Natural killer cell treated with Interleukin-12 subunit alpha and Interleukin-12 subunit beta and Interleukin-15 and Interleukin-18, amount 100 ng/mL, for 72 hours (primary cell): ENCODE results near the gene MLLT10. TPM values are rescaled to one million over a fixed set of nuclear protein-coding genes. Genes with fewer than 3 reads are reported as not detected.

ENCODE experiments used
- ATAC-seq, 2 donors: fragments of 150-1000 bp; cut with Tn5 transposase in 1 of 2; sonication (Bioruptor Pico), chemical (Tn5 transposase) in 1 of 2; 2 replicates each; pipeline ENCODE4 v1.10.0; 2021
- DNase-seq: peaks from one replicate; pipeline ENCODE4 v3.0.0; 2022; ENCODE audit warnings: low spot score
- H3K27ac Mint-ChIP-seq, 2 donors: 1 replicate in 1 of 2; 2 replicates in 1 of 2; pipeline ENCODE4 v1.8.0; 2022; ENCODE audit warnings: mixed read lengths in 2 of 2, mild to moderate bottlenecking in 1 of 2, moderate library complexity in 1 of 2
- H3K27me3 Mint-ChIP-seq, 2 donors: 1 replicate in 1 of 2; 2 replicates in 1 of 2; pipeline ENCODE4 v1.8.0; 2022; ENCODE audit warnings: mixed read lengths in 2 of 2
- H3K36me3 Mint-ChIP-seq: one replicate; pipeline ENCODE4 v1.8.0; 2022; ENCODE audit warnings: mixed read lengths
- H3K4me1 Mint-ChIP-seq, 2 donors: 1 replicate in 1 of 2; 2 replicates in 1 of 2; pipeline ENCODE4 v1.8.0; 2022; ENCODE audit warnings: low read depth in 2 of 2, mixed read lengths in 2 of 2, mild to moderate bottlenecking in 1 of 2
- H3K4me3 Mint-ChIP-seq: one replicate; pipeline ENCODE4 v1.8.0; 2022; ENCODE audit warnings: mixed read lengths
- H3K9me3 Mint-ChIP-seq: 2 replicates; pipeline ENCODE4 v1.8.0; 2022; ENCODE audit warnings: mixed read lengths
- total RNA-seq, 2 donors: library from RNA; stranded (reverse); gene quantifications; one replicate each; pipeline ENCODE4 v1.2.3, GENCODE V29; 2022

MLLT10 gene
- total RNA-seq, 2 donors from 2014 or later, result 31.5 to 71.0 TPM

GRCh38 chr10:21688870-21689269 lies 154.8 kb downstream of the MLLT10 start:
- DNase-seq (no peak), ATAC-seq (no peak)
- Mint-ChIP-seq H3K4me1 (peaks cover 4% of the 10 kb centered on the region in 2 donors), H3K4me3 (no peak overlapping the region), H3K9me3 (no peaks in the 10 kb centered on the region), H3K27ac (no peak overlapping the region), H3K36me3 (peaks cover 7% of the 10 kb centered on the region), H3K27me3 (no peaks in the 10 kb centered on the region)

GRCh38 chr10:21689881-21690280 lies 155.8 kb downstream of the MLLT10 start:
- H3K4me1 Mint-ChIP-seq, result peaks cover 4% of the 10 kb centered on the region in 2 donors
- peaks cover 1% of the 10 kb centered on the region for H3K36me3 Mint-ChIP-seq
- H3K27ac Mint-ChIP-seq, result no peak overlapping the region
- no peaks in the 10 kb centered on the region for H3K27me3 Mint-ChIP-seq
- no peak overlapping the region for H3K4me3 Mint-ChIP-seq
- ATAC-seq (no peak), DNase-seq (no peak)
- H3K9me3 Mint-ChIP-seq, result no peaks in the 10 kb centered on the region

- no peaks in the 10 kb centered on the region for H3K27me3 Mint-ChIP-seq
- ATAC-seq (no peak), DNase-seq (no peak)
- peaks cover under 1% of the 10 kb centered on the region for H3K36me3 Mint-ChIP-seq
- H3K4me1 Mint-ChIP-seq, result peaks cover 0 to 4% of the 10 kb centered on the region in 2 donors
- H3K4me3 Mint-ChIP-seq, result no peak overlapping the region
- H3K9me3 Mint-ChIP-seq, result no peaks in the 10 kb centered on the region
- H3K27ac Mint-ChIP-seq, result no peak overlapping the region
These were observed 158.9 kb downstream of the MLLT10 start for GRCh38 chr10:21692916-21693315.

GRCh38 chr10:21693418-21693817 lies 159.4 kb downstream of the MLLT10 start:
- no peak overlapping the region for H3K27ac Mint-ChIP-seq
- no peak overlapping the region for H3K4me3 Mint-ChIP-seq
- peaks cover 5% of the 10 kb centered on the region for H3K36me3 Mint-ChIP-seq
- no peaks in the 10 kb centered on the region for H3K9me3 Mint-ChIP-seq
- DNase-seq (no peak), ATAC-seq (no peak)
- H3K4me1 Mint-ChIP-seq, result peaks cover 2 to 4% of the 10 kb centered on the region in 2 donors
- no peaks in the 10 kb centered on the region for H3K27me3 Mint-ChIP-seq

DNA sequence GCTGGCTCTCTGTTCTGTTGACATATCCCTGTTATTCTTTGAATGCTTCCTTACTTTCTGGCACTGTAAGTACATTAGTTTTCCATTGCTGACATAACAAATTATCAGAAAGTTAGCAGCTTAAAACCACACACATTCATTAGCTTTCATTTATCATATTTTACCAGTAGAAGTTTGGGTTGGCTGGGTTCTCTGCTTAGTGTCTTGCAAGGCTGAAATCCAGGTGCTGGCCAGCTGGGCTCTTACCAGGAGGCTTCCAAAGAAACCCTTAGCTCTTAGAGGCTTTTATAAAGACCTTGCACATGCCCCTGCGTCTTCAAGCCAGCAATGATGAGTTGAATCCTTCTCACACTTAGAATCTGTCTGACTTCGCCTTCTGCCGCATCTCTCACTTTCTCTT lies 160.6 kb downstream of the MLLT10 start:
- peaks cover 11% of the 10 kb centered on the region for H3K36me3 Mint-ChIP-seq
- H3K4me3 Mint-ChIP-seq, result no peak overlapping the region
- no peak for ATAC-seq

GRCh38 chr10:21696302-21696701 lies 162.3 kb downstream of the MLLT10 start:
- H3K27me3 Mint-ChIP-seq, result no peaks in the 10 kb centered on the region
- peaks cover 12% of the 10 kb centered on the region for H3K9me3 Mint-ChIP-seq
- no peak overlapping the region for H3K27ac Mint-ChIP-seq
- H3K4me3 Mint-ChIP-seq, result no peak overlapping the region
- H3K4me1 Mint-ChIP-seq, result peaks cover 0 to 2% of the 10 kb centered on the region in 2 donors
- ATAC-seq (no peak), DNase-seq (no peak)
- H3K36me3 Mint-ChIP-seq, result peaks cover 27% of the 10 kb centered on the region

More for the DNA sequence above, 160.6 kb downstream of the MLLT10 start:
- Mint-ChIP-seq H3K27ac (no peak overlapping the region), H3K4me1 (peaks cover 2 to 4% of the 10 kb centered on the region in 2 donors), H3K27me3 (no peaks in the 10 kb centered on the region), H3K9me3 (no peaks in the 10 kb centered on the region)
- no peak for DNase-seq

GRCh38 chr10:21699575-21699974 lies 165.5 kb downstream of the MLLT10 start:
- Mint-ChIP-seq H3K4me1 (peaks cover 15 to 20% of the 10 kb centered on the region in 2 donors), H3K4me3 (no peak overlapping the region), H3K27ac (no peak overlapping the region), H3K36me3 (peaks cover 34% of the 10 kb centered on the region), H3K9me3 (peaks cover 13% of the 10 kb centered on the region), H3K27me3 (no peaks in the 10 kb centered on the region)
- ATAC-seq (no peak), DNase-seq (no peak)

DNA sequence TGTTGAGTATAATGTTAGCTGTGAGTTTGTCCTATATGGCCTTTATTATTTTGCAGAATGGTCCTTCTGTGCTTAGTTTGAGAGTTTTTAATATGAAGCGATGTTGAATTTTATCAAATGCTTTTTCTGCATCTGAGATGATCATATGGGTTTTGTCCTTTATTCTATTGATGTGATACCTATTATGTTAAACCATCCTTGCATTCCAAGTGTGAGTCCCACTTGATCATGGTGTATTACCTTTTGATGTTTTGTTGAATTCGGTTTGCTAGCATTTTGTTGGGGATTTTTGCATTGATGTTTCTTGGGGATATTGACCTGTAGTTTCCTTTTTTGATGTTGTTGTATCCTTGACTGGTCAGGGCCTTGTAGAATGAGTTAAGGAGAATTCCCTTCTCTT lies 166.4 kb downstream of the MLLT10 start:
- H3K27ac Mint-ChIP-seq, result no peak overlapping the region
- peaks cover 18 to 23% of the 10 kb centered on the region in 2 donors for H3K4me1 Mint-ChIP-seq
- ATAC-seq (no peak), DNase-seq (no peak)
- peaks cover 34% of the 10 kb centered on the region for H3K36me3 Mint-ChIP-seq
- H3K9me3 Mint-ChIP-seq, result peaks cover 13% of the 10 kb centered on the region
- H3K27me3 Mint-ChIP-seq, result no peaks in the 10 kb centered on the region
- H3K4me3 Mint-ChIP-seq, result no peak overlapping the region

GRCh38 chr10:21702633-21703111 lies 168.6 kb downstream of the MLLT10 start:
- H3K9me3 Mint-ChIP-seq, result peaks cover 13% of the 10 kb centered on the region
- H3K36me3 Mint-ChIP-seq, result peaks cover 36% of the 10 kb centered on the region
- no peaks in the 10 kb centered on the region for H3K27me3 Mint-ChIP-seq
- H3K4me3 Mint-ChIP-seq, result peak overlapping the region; percentile 36
- H3K4me1 Mint-ChIP-seq, result peaks cover 23 to 25% of the 10 kb centered on the region in 2 donors
- no peak for DNase-seq
- H3K27ac Mint-ChIP-seq, result no peak overlapping the region
- no peak for ATAC-seq

DNA sequence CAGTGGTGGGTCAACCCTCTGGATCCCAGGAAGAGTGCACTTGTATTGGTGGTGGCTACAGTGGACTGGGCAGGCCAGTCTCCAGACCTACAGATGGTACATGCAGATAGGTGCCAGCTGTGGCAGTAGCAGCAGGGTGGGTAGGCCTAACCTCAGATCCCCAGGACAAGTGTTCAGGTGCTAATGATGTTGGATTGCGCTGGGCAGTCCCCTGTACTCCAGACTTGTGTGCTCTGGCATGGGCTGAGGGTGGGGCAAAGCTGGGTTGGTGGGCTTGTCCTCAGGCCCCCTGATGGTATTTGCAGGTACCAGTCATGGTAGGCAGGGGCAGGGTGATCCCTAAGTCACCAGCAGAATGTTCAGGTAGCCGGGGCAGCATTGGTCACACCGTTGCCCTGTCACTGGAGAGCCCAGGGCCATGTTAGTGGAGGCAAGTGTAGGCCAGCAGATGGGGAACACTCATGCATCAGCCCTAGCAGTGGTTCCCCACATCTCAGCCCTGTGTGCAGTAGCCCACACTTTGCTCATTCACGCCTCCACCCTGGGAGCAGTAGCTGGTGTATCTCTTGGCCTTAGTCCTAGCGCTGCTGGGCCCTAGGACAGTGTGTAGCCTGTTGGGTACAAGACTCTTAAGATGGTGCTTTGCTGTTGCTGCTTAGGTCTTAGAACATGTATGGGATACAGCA lies 171.3 kb downstream of the MLLT10 start:
- ATAC-seq (peak; percentile 43 to 48), DNase-seq (no peak)
- peaks cover 11% of the 10 kb centered on the region for H3K9me3 Mint-ChIP-seq
- no peaks in the 10 kb centered on the region for H3K27me3 Mint-ChIP-seq
- H3K36me3 Mint-ChIP-seq, result peaks cover 31% of the 10 kb centered on the region
- H3K27ac Mint-ChIP-seq, result no peak overlapping the region
- peaks cover 22 to 23% of the 10 kb centered on the region in 2 donors for H3K4me1 Mint-ChIP-seq
- H3K4me3 Mint-ChIP-seq, result no peak overlapping the region

- Mint-ChIP-seq H3K27ac (no peak overlapping the region), H3K9me3 (peaks cover 6% of the 10 kb centered on the region), H3K27me3 (no peaks in the 10 kb centered on the region), H3K4me1 (peaks cover 22 to 23% of the 10 kb centered on the region in 2 donors), H3K4me3 (no peak overlapping the region), H3K36me3 (peaks cover 25% of the 10 kb centered on the region)
- DNase-seq, result no peak
- ATAC-seq, result no peak
These were observed 171.8 kb downstream of the MLLT10 start for GRCh38 chr10:21705828-21706176.

- no peak for DNase-seq
- Mint-ChIP-seq H3K27ac (no peak overlapping the region), H3K27me3 (no peaks in the 10 kb centered on the region), H3K9me3 (no peaks in the 10 kb centered on the region), H3K36me3 (peaks cover 18% of the 10 kb centered on the region), H3K4me3 (no peak overlapping the region), H3K4me1 (peaks cover 16 to 20% of the 10 kb centered on the region in 2 donors)
- no peak for ATAC-seq
These were observed 173.5 kb downstream of the MLLT10 start for GRCh38 chr10:21707498-21707897.

DNA sequence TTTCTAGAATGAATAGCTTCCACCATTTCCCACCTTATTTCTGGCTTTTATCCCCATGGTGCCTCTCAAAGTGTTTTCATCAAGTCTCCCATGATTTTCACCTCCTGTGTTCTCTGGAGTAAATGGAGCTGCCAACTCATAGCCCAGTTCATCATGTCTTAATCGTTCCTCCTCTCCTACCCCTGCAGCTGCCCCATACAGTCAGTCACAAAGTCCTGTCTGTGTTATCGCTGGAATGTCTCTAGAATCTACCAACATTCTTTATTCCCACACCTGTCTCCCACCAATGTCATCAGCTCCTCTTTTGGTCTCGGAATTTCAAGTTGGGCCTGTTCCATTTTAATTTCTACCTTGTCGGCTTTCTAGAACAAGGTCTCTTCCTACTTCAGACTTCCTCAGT lies 178.9 kb downstream of the MLLT10 start:
- peaks cover 14% of the 10 kb centered on the region for H3K36me3 Mint-ChIP-seq
- peaks cover 0 to 4% of the 10 kb centered on the region in 2 donors for H3K4me1 Mint-ChIP-seq

DNA sequence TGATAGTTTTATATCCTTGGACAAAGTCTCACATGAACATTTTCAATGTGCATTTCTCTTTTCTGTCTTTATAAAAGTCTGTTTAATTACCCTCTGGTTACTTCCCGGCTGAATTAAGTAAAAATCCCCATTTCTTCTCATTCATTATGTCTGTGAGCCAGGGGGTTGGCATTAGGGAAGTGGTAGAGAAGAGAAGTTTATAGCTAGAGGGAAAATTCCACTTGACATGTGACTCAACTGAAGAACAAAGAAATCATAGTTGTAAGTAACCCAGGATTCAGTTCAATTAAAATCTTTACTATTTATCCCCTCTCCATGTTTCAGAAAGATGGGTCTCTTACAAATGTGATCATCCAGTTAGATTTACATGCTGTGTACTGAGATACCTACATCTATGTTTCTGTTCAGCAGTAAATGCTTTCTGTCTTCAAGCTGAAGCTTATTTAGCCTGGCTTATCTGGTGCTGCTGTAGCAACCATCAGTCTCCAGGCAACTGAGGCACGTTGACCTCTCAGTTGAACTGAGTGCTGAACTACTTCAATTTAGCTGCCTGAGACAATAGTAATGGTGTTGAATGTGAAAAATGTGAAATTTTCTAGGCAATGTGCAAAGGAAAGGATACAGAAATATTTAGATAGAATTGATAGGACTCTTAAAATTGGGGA lies 181.6 kb downstream of the MLLT10 start:
- Mint-ChIP-seq H3K36me3 (peaks cover 5% of the 10 kb centered on the region), H3K27ac (no peak overlapping the region), H3K9me3 (no peaks in the 10 kb centered on the region), H3K4me3 (no peak overlapping the region), H3K4me1 (peaks cover 0 to 6% of the 10 kb centered on the region in 2 donors), H3K27me3 (no peaks in the 10 kb centered on the region)
- DNase-seq (no peak), ATAC-seq (no peak)

More for the DNA sequence above, 178.9 kb downstream of the MLLT10 start:
- Mint-ChIP-seq H3K27me3 (no peaks in the 10 kb centered on the region), H3K9me3 (no peaks in the 10 kb centered on the region), H3K27ac (peak overlapping the region in 1 of 2 donors; percentile 22), H3K4me3 (no peak overlapping the region)
- no peak for ATAC-seq
- DNase-seq, result no peak
